ENCODE measurements around the gene GPX6.
"Not testable (repeated sequence)": the region's sequence is repeated elsewhere in the genome, so short reads cannot be mapped to it uniquely, and the experiment has no call there.

GRCh38 chr6:28502136-28502535 is 13.5 kb downstream of the GPX6 start:
- TF ChIP-seq POLR2A, CTCF (IDR thresholded peaks at IDR 0.05): not testable (repeated sequence)

All from esophagus squamous epithelium (tissue), 4 donors.